Bronchial epithelial cell (primary cell): ENCODE results near the gene S100B. TPM values are rescaled to one million over a fixed set of nuclear protein-coding genes. Genes with fewer than 3 reads are reported as not detected.

Experiments used
- DNase-seq: peaks from one replicate; pipeline ENCODE4 v3.0.0-alpha.2; 2010; ENCODE audit warnings: low read depth
- FAIRE-seq: peaks from 2 replicates; lab custom pipeline; 2011; peaks lifted over from hg19 to GRCh38; lab: Jason Lieb, UNC
- H3K27me3 ChIP-seq: 2 replicates; pipeline ENCODE4 v1.5.1; 2011; ENCODE audit warnings: low read length; ENCODE audit not compliant: control insufficient read depth, insufficient read depth
- H3K36me3 ChIP-seq: 2 replicates; pipeline ENCODE4 v1.5.1; 2011; ENCODE audit warnings: low read length; ENCODE audit not compliant: control insufficient read depth, insufficient read depth
- H3K4me3 ChIP-seq: 2 replicates; pipeline ENCODE4 v1.5.1; 2011; ENCODE audit warnings: mild to moderate bottlenecking, low read depth, low read length, control low read depth
- total RNA-seq: library from RNA; depleted of rRNA; stranded (reverse); fragments of >200 nt; gene quantifications from 2 replicates; pipeline ENCODE4 v1.2.1, GENCODE V29; 2014
- TF ChIP-seq, protein P1 (sequence below): IDR thresholded peaks from 2 replicates; pipeline ENCODE4 v1.5.1; 2011; ENCODE audit warnings: mild to moderate bottlenecking, moderate library complexity, low read length, control low read depth, inconsistent platforms; ENCODE audit not compliant: insufficient read depth, severe bottlenecking

Gene S100B
- total RNA-seq, 1 donor from 2014 or later, result not detected

DNA sequence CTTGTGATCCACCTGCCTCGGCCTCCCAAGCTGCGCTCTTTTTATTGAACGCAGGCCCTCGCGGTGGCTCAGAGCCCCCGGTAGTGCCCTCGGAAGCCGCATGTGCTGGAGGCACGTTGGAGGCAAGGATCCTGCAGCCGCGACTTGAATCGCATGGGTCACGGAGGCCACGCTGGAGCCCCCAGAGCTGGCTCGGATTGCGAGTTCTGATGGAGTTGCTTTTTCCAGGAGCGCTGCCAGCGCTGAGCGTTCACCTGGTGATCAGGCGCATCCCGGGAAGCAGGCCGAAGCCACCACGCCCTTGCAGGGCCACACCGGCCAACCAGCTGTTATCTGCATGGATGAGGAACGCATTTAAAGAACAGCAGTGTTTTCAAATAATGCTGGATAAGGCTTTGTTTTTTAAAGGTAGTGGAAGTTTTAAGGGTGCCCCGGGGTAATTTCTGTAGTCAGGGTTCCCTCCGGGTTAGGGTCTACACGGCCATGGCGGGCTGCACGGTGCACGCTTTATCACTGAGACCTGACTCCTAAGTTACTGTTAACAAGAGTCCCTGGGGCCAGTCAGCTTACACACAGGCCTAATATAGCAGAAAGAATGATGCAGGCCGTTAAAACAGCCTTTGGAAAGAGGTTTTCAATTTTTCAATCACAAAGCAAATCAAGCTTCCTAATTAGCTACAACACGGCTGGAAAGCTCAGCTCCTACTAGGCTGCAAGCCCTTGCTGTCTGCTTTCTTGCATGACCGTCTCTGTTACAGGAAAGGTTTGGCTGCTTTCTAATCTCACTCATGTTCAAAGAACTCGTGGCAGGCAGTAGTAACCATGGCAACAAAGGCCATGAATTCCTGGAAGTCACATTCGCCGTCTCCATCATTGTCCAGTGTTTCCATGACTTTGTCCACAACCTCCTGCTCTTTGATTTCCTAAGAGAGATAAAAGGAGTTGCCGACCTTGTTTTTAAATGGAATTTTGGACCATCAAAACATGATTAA is 6.0 kb downstream of the S100B start:
- H3K4me3 ChIP-seq, result no peak overlapping the region
- FAIRE-seq, result peak; percentile 55
- H3K27me3 ChIP-seq, result peaks cover 3% of the 10 kb centered on the region
- TF ChIP-seq, protein P1, sequence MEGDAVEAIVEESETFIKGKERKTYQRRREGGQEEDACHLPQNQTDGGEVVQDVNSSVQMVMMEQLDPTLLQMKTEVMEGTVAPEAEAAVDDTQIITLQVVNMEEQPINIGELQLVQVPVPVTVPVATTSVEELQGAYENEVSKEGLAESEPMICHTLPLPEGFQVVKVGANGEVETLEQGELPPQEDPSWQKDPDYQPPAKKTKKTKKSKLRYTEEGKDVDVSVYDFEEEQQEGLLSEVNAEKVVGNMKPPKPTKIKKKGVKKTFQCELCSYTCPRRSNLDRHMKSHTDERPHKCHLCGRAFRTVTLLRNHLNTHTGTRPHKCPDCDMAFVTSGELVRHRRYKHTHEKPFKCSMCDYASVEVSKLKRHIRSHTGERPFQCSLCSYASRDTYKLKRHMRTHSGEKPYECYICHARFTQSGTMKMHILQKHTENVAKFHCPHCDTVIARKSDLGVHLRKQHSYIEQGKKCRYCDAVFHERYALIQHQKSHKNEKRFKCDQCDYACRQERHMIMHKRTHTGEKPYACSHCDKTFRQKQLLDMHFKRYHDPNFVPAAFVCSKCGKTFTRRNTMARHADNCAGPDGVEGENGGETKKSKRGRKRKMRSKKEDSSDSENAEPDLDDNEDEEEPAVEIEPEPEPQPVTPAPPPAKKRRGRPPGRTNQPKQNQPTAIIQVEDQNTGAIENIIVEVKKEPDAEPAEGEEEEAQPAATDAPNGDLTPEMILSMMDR, result no peak
- DNase-seq, result no peak
- H3K36me3 ChIP-seq, result no peaks in the 10 kb centered on the region

DNA sequence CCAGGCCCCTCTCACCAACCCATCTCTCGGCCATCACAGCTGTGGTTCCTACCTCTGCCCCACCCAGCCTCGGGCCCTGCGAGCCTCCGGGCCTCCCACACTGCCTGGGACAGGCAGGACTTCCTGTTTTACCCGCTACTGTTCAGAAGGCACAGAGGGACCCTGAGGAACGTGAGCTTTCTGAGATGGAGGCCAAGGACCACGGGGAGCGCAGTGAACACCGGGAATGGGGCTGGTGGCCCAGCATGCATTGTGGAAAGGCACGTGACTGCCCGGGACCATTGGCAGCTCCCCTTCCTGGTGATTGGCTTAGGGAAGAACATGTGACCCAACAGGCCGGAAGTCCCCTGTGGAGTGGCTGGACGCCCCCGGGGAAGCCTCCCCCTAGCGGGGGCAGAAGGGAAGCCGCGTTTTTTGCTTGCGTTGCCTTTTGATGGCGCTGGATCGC is 7.0 kb downstream of the S100B start:
- no peaks in the 10 kb centered on the region for H3K36me3 ChIP-seq
- no peak for DNase-seq
- no peak overlapping the region for H3K4me3 ChIP-seq
- TF ChIP-seq, protein P1, result no peak
- H3K27me3 ChIP-seq, result peaks cover 3% of the 10 kb centered on the region
- FAIRE-seq, result no peak

DNA sequence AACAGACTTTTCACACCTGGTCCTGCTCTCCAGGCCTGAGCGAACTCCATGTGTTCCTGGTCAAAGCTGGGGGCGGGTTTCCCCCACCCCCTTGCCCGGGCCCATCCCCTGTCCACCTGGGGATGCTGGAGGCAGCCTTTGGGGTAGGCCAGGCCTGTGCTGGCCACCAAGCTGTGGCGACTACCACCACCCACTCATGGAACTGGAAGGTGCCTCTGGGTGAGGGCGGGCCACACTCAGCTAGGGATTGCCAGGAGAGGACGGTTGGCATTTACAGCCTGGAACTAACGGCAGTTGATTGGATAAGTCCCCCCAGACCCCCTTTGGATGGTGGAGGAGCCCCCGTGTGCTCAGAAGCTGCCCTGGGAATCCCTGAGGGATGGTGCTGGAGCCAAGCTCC is 7.9 kb downstream of the S100B start:
- TF ChIP-seq, protein P1, result no peak
- peaks cover 3% of the 10 kb centered on the region for H3K27me3 ChIP-seq
- H3K36me3 ChIP-seq, result no peaks in the 10 kb centered on the region
- DNase-seq (no peak), FAIRE-seq (no peak)
- no peak overlapping the region for H3K4me3 ChIP-seq

DNA sequence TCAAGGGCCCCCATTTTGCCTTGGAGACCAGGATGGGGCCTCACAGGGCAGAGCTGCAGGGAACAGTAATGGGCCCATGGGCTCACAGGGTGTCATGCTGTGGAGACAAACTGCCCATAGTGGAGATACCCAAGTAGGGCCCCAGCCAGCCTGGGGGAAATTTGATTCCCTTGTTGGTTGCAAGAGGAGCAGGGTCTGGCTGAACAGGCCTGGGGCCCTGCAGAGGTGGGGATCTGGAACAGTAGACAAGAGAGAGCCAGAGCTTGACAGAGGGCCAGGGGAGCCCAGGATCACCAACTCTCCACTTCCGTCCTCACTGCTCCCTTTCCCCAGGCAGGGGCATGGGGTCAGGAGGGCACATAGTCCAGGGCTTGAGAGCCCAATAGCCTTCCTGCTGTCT is 8.7 kb downstream of the S100B start:
- no peak for FAIRE-seq
- peaks cover 1% of the 10 kb centered on the region for H3K27me3 ChIP-seq
- no peak for DNase-seq
- no peak overlapping the region for H3K4me3 ChIP-seq
- TF ChIP-seq, protein P1, result no peak
- H3K36me3 ChIP-seq, result no peaks in the 10 kb centered on the region

DNA sequence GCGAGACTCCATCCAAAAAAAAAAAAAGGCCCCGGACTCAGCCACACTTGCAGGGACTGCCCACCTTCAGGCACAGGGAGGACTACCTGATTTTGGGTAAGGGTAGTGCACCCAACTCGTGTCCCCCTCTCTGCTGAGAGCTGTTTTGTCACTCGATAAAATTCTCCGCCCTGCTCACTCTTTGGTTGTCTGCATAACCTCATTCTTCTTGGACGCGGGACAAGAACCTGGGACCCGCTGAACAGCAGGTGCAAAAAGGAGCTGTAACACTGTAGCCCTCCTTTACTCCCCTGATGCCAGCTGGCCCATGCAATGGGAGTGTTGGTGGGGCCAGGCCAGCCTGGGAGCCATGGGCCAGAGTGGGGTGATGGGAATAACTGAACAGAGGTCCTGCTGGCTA is 10.6 kb downstream of the S100B start:
- TF ChIP-seq, protein P1, result no peak

More for the DNA sequence above, 10.6 kb downstream of the S100B start:
- Histone ChIP-seq H3K36me3 (no peaks in the 10 kb centered on the region), H3K27me3 (no peaks in the 10 kb centered on the region), H3K4me3 (no peak overlapping the region)
- FAIRE-seq (no peak), DNase-seq (no peak)
